HG03457 (cell line): Measurements from ENCODE around the gene DCHS1.

Experiments
- ATAC-seq: cut with Tn5 transposase; IDR thresholded peaks from one replicate; pipeline ENCODE4 v1.9.1; 2021; ENCODE audit warnings: moderate number of reproducible peaks; ENCODE audit not compliant: unreplicated experiment

The DCHS1 gene

GRCh38 chr11:6629892-6630631 lies 25.5 kb downstream of the DCHS1 start:
- no peak for ATAC-seq

- no peak for ATAC-seq
Measured at GRCh38 chr11:6629573-6629891, 26.1 kb downstream of the DCHS1 start.

GRCh38 chr11:6628526-6628925 lies 27.1 kb downstream of the DCHS1 start:
- no peak for ATAC-seq

GRCh38 chr11:6627762-6628241 lies 27.8 kb downstream of the DCHS1 start:
- ATAC-seq, result no peak

GRCh38 chr11:6626971-6627761 lies 28.4 kb downstream of the DCHS1 start:
- ATAC-seq, result no peak

- no peak for ATAC-seq
Measured at GRCh38 chr11:6625832-6626420, 29.7 kb downstream of the DCHS1 start.

GRCh38 chr11:6625156-6625831 lies 30.3 kb downstream of the DCHS1 start:
- ATAC-seq, result no peak

- ATAC-seq, result no peak
Measured at GRCh38 chr11:6623391-6624363, 31.9 kb downstream of the DCHS1 start.

GRCh38 chr11:6622261-6623171 lies 33.1 kb downstream of the DCHS1 start:
- ATAC-seq, result no peak

GRCh38 chr11:6621711-6622211 lies 33.8 kb downstream of the DCHS1 start:
- no peak for ATAC-seq

- no peak for ATAC-seq
Measured at GRCh38 chr11:6620636-6621035, 35.0 kb downstream of the DCHS1 start.

GRCh38 chr11:6619004-6619745 lies 36.4 kb downstream of the DCHS1 start, which contains the start of gene TPP1:
Gene TPP1 (minus strand): TSS chr11:6619422. CDS start chr11:6619400, 22 bp downstream.
- ATAC-seq, result peak; percentile 97

- ATAC-seq, result no peak
Measured at GRCh38 chr11:6618117-6619003, 37.2 kb downstream of the DCHS1 start.

- ATAC-seq, result no peak
Measured at GRCh38 chr11:6617315-6617781, 38.3 kb downstream of the DCHS1 start.

GRCh38 chr11:6616596-6617250 lies 38.9 kb downstream of the DCHS1 start:
- no peak for ATAC-seq

- no peak for ATAC-seq
Measured at GRCh38 chr11:6615882-6616585, 39.6 kb downstream of the DCHS1 start.
